B cell (primary cell): ENCODE data around the gene EIF2A. TPM values are rescaled to one million over a fixed set of nuclear protein-coding genes. Genes with fewer than 3 reads are reported as not detected.

Experiments
- ATAC-seq: fragments of 200-7000 bp; cut with Tn5 transposase; one replicate; pipeline ENCODE4 v1.10.0; 2021; ENCODE audit warnings: low read depth, mild to moderate bottlenecking, moderate number of reproducible peaks, moderate library complexity
- CTCF ChIA-PET: fragments of 350-600 bp; sonication (Branson Sonifier 250); formaldehyde crosslinking; loops from one replicate; lab custom pipeline; 2021; ENCODE audit warnings: antibody characterized with exemption, inconsistent platforms; lab: Charles Lee
- POLR2A ChIA-PET: fragments of 350-600 bp; sonication (Branson Sonifier 250); formaldehyde crosslinking; loops from one replicate; lab custom pipeline; 2021; ENCODE audit warnings: antibody characterized with exemption; lab: Charles Lee
- DNase-seq: peaks from one replicate; pipeline ENCODE4 v3.0.0; 2013
- H2AFZ ChIP-seq: 2 replicates; pipeline ENCODE4 v1.6.1; 2012; ENCODE audit warnings: mild to moderate bottlenecking, low read depth, low read length; ENCODE audit not compliant: insufficient read depth, poor library complexity, severe bottlenecking
- H3K27ac ChIP-seq, 2 donors: 1 replicate in 1 of 2; 2 replicates in 1 of 2; pipeline ENCODE4 v1.5.1; 2012 to 2013; ENCODE audit warnings: low read length in 2 of 2, mild to moderate bottlenecking in 2 of 2, moderate library complexity in 1 of 2
- H3K27me3 ChIP-seq, 4 experiments: fragments of 200-600 bp in 1 of 4; sonication (generic) in 1 of 4; replicated peaks in 1 of 4; 1 replicate in 2 of 4; 2 replicates in 2 of 4; pipeline versions ENCODE4 v1.6.1 to v1.7.0; 2013 to 2016; ENCODE audit warnings: low read length in 3 of 4, mild to moderate bottlenecking in 2 of 4, mixed read lengths in 1 of 4, moderate library complexity in 1 of 4; ENCODE audit not compliant: insufficient read depth in 4 of 4, control insufficient read depth in 3 of 4; ENCODE audit errors: control extremely low read depth in 1 of 4
- H3K36me3 ChIP-seq, 2 experiments: replicated peaks in 1 of 2; 1 replicate in 1 of 2; 2 replicates in 1 of 2; pipeline versions ENCODE4 v1.6.1 to v1.7.1; 2013; ENCODE audit warnings: low read length in 1 of 2; ENCODE audit not compliant: insufficient read depth in 2 of 2, control insufficient read depth in 1 of 2; ENCODE audit errors: control extremely low read depth in 1 of 2, extremely low read depth in 1 of 2
- H3K4me1 ChIP-seq, 2 donors: fragments of 200-600 bp in 1 of 2; sonication (generic) in 1 of 2; 1 replicate in 1 of 2; 2 replicates in 1 of 2; pipeline versions ENCODE4 v1.5.1 to v1.6.1; 2013 to 2017; ENCODE audit warnings: low read length in 2 of 2; ENCODE audit not compliant: control insufficient read depth in 2 of 2, insufficient read depth in 2 of 2
- H3K4me2 ChIP-seq: replicated peaks from 2 replicates; pipeline ENCODE3; 2012; ENCODE audit warnings: mild to moderate bottlenecking, low read depth, low read length; ENCODE audit not compliant: poor library complexity, severe bottlenecking
- H3K4me3 ChIP-seq, 5 experiments: fragments of 200-600 bp in 1 of 5; sonication (generic) in 1 of 5; 1 replicate in 3 of 5; 2 replicates in 2 of 5; pipeline versions ENCODE4 v1.5.1 to v1.7.0; 2011 to 2016; ENCODE audit warnings: low read length in 4 of 5, mild to moderate bottlenecking in 4 of 5, low read depth in 2 of 5, control low read depth in 1 of 5, moderate library complexity in 1 of 5; ENCODE audit not compliant: insufficient read depth in 1 of 5; ENCODE audit errors: control extremely low read depth in 1 of 5, extremely low read depth in 1 of 5
- H3K79me2 ChIP-seq: fragments of 200-600 bp; sonication (generic); one replicate; pipeline ENCODE4 v1.6.0; 2016; ENCODE audit warnings: low read length; ENCODE audit not compliant: control insufficient read depth, insufficient read depth
- H3K9ac ChIP-seq: fragments of 200-600 bp; sonication (generic); 2 replicates; pipeline ENCODE4 v1.6.1; 2017; ENCODE audit warnings: mild to moderate bottlenecking, low read length, moderate library complexity
- H3K9me3 ChIP-seq, 3 donors: one replicate each; pipeline versions ENCODE4 v1.6.1 to v1.7.1; 2013; ENCODE audit warnings: low read length in 2 of 3; ENCODE audit not compliant: control insufficient read depth in 2 of 3, insufficient read depth in 1 of 3; ENCODE audit errors: control extremely low read depth in 1 of 3
- H4K20me1 ChIP-seq: 2 replicates; pipeline ENCODE4 v1.6.0; 2012; ENCODE audit warnings: mild to moderate bottlenecking, low read length; ENCODE audit not compliant: insufficient read depth, control insufficient read depth, poor library complexity, severe bottlenecking
- H3K27ac Mint-ChIP-seq: one replicate; pipeline ENCODE4 v1.8.0; 2021; ENCODE audit warnings: mixed read lengths
- H3K27me3 Mint-ChIP-seq: one replicate; pipeline ENCODE4 v1.8.0; 2021; ENCODE audit warnings: mixed read lengths
- H3K4me1 Mint-ChIP-seq: one replicate; pipeline ENCODE4 v1.8.0; 2021; ENCODE audit warnings: mixed read lengths
- H3K4me3 Mint-ChIP-seq: one replicate; pipeline ENCODE4 v1.8.0; 2021; ENCODE audit warnings: mixed read lengths
- H3K9me3 Mint-ChIP-seq: one replicate; pipeline ENCODE4 v1.8.0; 2022; ENCODE audit warnings: mixed read lengths; ENCODE audit not compliant: insufficient read depth
- EZH2 ChIP-seq: IDR thresholded peaks from 2 replicates; pipeline ENCODE4 v1.6.1; 2012; ENCODE audit warnings: borderline replicate concordance, low read depth, mild to moderate bottlenecking, moderate library complexity, low read length; ENCODE audit not compliant: insufficient read depth, poor library complexity, severe bottlenecking
- WGBS: methylation state at CpG from one replicate; pipeline ENCODE4 v1.1.5; 2013; ENCODE audit warnings: missing lambda C conversion rate; ENCODE audit not compliant: insufficient coverage; 5-methylcytosine and 5-hydroxymethylcytosine counted together
- intact Hi-C: fragments of 100-400 bp; cut with micrococcal nuclease; formaldehyde crosslinking; loops from one replicate; pipeline ENCODE4 v1.10.0; 2022
- polyA plus RNA-seq: library from polyadenylated mRNA; depleted of rRNA; stranded (reverse); fragments of >200 nt; gene quantifications from 2 replicates; pipeline ENCODE4 v1.2.3, GENCODE V29; 2012
- total RNA-seq, 2 donors: library from RNA; stranded (reverse); fragments of 120-200 nt in 1 of 2; gene quantifications; 1 replicate in 1 of 2; 2 replicates in 1 of 2; pipeline versions ENCODE4 v1.2.3 to v1.2.4, GENCODE V29; 2013 to 2022
- TF ChIP-seq, protein P1 (sequence below): fragments of 200-600 bp; IDR thresholded peaks from one replicate; pipeline ENCODE4 v1.8.0; 2022; ENCODE audit warnings: antibody characterized with exemption, mild to moderate bottlenecking

EIF2A gene
- total and polyA plus RNA-seq, 2 donors (not counting 1 experiment from before 2014, with no cell fraction given) = 63.4 to 78.8 TPM

DNA sequence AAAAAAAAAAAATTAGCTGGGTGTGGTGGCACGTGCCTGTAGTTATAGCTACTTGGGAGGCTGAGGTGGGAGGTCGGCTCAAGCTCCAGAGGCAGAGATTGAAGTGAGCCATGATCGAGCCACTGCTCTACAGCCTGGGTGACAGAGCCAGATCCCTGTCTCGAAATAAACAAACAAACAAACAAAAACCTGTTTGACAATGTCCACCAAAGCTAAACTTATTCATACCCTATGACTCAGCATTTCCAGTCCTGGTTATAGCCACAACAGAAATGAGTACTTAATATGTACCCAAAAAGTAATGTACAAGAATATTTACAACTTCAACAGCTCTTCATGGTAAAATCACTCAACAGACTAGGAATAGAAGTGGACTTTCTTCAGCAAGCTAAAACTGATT lies 31.4 kb upstream of the EIF2A start:
- H3K4me3 ChIP-seq = no peak overlapping the region
- intact Hi-C loops = no loop called here
- WGBS = 90% methylated on average over 2 of the region's 4 CpGs
- H3K79me2 ChIP-seq = no peaks in the 10 kb centered on the region
- DNase-seq (no peak), ATAC-seq (no peak)
- no peaks in the 10 kb centered on the region for H3K4me1 ChIP-seq
- H3K4me1 Mint-ChIP-seq = no peaks in the 10 kb centered on the region
- no peaks in the 10 kb centered on the region for H4K20me1 ChIP-seq
- POLR2A ChIA-PET = no interaction called here
- CTCF ChIA-PET = interaction anchor here (0.6 kb wide), 1 partner anchor 758 kb away, joined by 3 read pairs; no protein-coding TSS in a partner anchor
- TF ChIP-seq, protein P1, sequence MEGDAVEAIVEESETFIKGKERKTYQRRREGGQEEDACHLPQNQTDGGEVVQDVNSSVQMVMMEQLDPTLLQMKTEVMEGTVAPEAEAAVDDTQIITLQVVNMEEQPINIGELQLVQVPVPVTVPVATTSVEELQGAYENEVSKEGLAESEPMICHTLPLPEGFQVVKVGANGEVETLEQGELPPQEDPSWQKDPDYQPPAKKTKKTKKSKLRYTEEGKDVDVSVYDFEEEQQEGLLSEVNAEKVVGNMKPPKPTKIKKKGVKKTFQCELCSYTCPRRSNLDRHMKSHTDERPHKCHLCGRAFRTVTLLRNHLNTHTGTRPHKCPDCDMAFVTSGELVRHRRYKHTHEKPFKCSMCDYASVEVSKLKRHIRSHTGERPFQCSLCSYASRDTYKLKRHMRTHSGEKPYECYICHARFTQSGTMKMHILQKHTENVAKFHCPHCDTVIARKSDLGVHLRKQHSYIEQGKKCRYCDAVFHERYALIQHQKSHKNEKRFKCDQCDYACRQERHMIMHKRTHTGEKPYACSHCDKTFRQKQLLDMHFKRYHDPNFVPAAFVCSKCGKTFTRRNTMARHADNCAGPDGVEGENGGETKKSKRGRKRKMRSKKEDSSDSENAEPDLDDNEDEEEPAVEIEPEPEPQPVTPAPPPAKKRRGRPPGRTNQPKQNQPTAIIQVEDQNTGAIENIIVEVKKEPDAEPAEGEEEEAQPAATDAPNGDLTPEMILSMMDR = no peak
- TF ChIP-seq EZH2 = no peak
- peaks cover 10% of the 10 kb centered on the region for H3K9me3 Mint-ChIP-seq
- peaks cover 0 to 2% (median 0%) of the 10 kb centered on the region in 4 experiments for H3K27me3 ChIP-seq
- H3K4me3 Mint-ChIP-seq = no peak overlapping the region
- no peak overlapping the region for H3K27ac ChIP-seq
- H3K27me3 Mint-ChIP-seq = peaks cover 20% of the 10 kb centered on the region
- no peak overlapping the region for H3K9ac ChIP-seq
- no peak overlapping the region for H3K4me2 ChIP-seq
- no peak overlapping the region for H2AFZ ChIP-seq
- H3K27ac Mint-ChIP-seq = no peak overlapping the region
- no peaks in the 10 kb centered on the region for H3K36me3 ChIP-seq
- H3K9me3 ChIP-seq = peaks cover 0 to 3% (median 2%) of the 10 kb centered on the region in 3 donors

DNA sequence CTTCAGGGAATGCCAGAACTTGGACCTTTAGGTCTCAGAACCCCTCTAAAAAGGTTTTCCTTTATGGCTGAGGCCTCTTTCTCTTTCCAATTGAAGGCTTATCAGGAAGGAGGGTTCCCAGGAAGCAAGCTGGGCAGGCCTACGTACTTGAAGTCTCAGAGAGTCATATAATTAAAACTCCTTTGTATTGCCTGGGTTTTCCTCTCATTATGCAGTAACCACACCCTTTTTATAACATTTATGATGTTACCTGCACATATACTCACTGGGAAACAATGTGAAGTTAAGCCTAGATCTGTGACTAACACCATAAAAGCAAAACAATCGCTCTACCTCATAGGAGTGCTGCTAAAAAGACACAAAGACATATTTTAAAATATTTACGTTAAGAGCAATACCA lies 27.6 kb upstream of the EIF2A start:
- no peak for DNase-seq
- Mint-ChIP-seq H3K9me3 (peaks cover 10% of the 10 kb centered on the region), H3K4me3 (no peak overlapping the region), H3K27ac (no peak overlapping the region), H3K4me1 (no peaks in the 10 kb centered on the region), H3K27me3 (peaks cover 18% of the 10 kb centered on the region)
- Histone ChIP-seq H3K4me2 (no peak overlapping the region), H3K27ac (no peak overlapping the region), H3K79me2 (no peaks in the 10 kb centered on the region), H4K20me1 (no peaks in the 10 kb centered on the region), H2AFZ (no peak overlapping the region), H3K9ac (no peak overlapping the region), H3K36me3 (no peaks in the 10 kb centered on the region), H3K4me1 (no peaks in the 10 kb centered on the region), H3K27me3 (peaks cover 0 to 2% (median 0%) of the 10 kb centered on the region in 4 experiments), H3K9me3 (peaks cover 0 to 3% (median 2%) of the 10 kb centered on the region in 3 donors), H3K4me3 (no peak overlapping the region)
- ChIA-PET CTCF (no interaction called here), POLR2A (no interaction called here)
- TF ChIP-seq, protein P1 = no peak
- no peak for TF ChIP-seq EZH2
- ATAC-seq = no peak
- WGBS = no CpG with 5 or more reads among the region's 3 CpGs
- intact Hi-C loops = no loop called here
